ENCODE data around the gene ZCCHC8.

DNA sequence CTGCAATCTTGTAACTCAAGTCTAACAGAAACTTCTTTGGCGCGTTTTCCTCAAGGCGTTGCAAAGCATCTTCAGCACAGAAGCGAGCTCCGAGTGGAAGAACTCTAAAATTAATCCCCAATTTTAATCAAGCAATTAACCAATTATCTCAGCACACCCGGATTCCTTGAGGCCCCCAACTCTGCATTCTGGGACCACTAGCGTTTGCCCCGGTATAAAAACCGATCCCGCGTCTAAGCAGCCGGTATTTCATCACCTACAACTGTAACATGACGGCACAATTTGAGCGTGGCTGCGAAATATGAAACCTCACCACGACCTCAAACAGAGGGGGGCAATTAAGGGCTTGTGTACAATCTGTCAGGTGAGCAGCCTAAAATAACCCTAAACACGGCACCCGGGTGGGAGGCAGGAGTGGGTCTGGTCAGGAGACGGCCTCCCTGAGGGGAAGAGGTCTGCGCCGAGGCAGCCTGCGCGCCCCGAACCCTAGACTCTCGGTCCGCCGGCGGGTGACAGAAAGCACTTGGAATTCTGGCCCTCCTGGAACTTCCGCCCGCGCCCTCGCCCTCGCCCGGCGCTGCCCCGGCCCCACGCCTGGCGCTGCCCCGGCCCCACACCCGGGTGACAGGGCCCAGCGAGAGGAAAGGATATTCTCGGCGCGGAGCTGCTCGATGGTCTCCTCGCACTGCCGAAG lies 594 bp downstream of the ZCCHC8 start:
- no peak for TF ChIP-seq HDAC6 (IDR thresholded peaks at IDR 0.05; ENCODE audit: low read depth, low read length)
- no peak for TF ChIP-seq TAF1 (IDR thresholded peaks at IDR 0.05; ENCODE audit: low read depth, low read length)
- TF ChIP-seq, protein P1, sequence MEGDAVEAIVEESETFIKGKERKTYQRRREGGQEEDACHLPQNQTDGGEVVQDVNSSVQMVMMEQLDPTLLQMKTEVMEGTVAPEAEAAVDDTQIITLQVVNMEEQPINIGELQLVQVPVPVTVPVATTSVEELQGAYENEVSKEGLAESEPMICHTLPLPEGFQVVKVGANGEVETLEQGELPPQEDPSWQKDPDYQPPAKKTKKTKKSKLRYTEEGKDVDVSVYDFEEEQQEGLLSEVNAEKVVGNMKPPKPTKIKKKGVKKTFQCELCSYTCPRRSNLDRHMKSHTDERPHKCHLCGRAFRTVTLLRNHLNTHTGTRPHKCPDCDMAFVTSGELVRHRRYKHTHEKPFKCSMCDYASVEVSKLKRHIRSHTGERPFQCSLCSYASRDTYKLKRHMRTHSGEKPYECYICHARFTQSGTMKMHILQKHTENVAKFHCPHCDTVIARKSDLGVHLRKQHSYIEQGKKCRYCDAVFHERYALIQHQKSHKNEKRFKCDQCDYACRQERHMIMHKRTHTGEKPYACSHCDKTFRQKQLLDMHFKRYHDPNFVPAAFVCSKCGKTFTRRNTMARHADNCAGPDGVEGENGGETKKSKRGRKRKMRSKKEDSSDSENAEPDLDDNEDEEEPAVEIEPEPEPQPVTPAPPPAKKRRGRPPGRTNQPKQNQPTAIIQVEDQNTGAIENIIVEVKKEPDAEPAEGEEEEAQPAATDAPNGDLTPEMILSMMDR (IDR thresholded peaks at IDR 0.05; ENCODE audit: control extremely low read depth in 1 of 3, insufficient read depth in 1 of 3, low read depth in 1 of 3, low read length in 3 of 3): no peak
- TF ChIP-seq POLR2AphosphoS5 (IDR thresholded peaks at IDR 0.05; ENCODE audit: low read depth, low read length): 0 out of 2 replicates have a peak, but pooled peaks have one; percentile 41
- TF ChIP-seq, protein P2, sequence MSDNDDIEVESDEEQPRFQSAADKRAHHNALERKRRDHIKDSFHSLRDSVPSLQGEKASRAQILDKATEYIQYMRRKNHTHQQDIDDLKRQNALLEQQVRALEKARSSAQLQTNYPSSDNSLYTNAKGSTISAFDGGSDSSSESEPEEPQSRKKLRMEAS (IDR thresholded peaks at IDR 0.05): 0 out of 2 replicates have a peak, but pooled peaks have one; percentile 16
- no peak; a peak in 1 of 4 replicates for TF ChIP-seq SIN3A (conservative IDR thresholded peaks at IDR 0.05 in 1 of 2, IDR thresholded peaks at IDR 0.05 in 1 of 2; ENCODE audit: low read depth in 1 of 2, low read length in 2 of 2)

All from H1 (cell line).